H9 (cell line): ENCODE results near the gene PEMT. TPM values are rescaled to one million over a fixed set of nuclear protein-coding genes. Genes with fewer than 3 reads are reported as not detected.

Experiments used
- DNase-seq: peaks from one replicate; pipeline ENCODE4 v3.0.0-alpha.2; 2017
- H2AFZ ChIP-seq: one replicate; pipeline ENCODE4 v1.6.1; 2013; ENCODE audit warnings: mild to moderate bottlenecking, low read length, control low read depth, moderate library complexity
- H2AK5ac ChIP-seq: 2 replicates; pipeline ENCODE4 v1.6.1; 2013; ENCODE audit warnings: low read length, control low read depth, mixed read lengths; ENCODE audit not compliant: insufficient read length
- H2BK120ac ChIP-seq: one replicate; pipeline ENCODE4 v1.6.1; 2013; ENCODE audit warnings: low read depth, mild to moderate bottlenecking, low read length, control low read depth, inconsistent platforms; ENCODE audit not compliant: poor library complexity, severe bottlenecking
- H2BK12ac ChIP-seq: 2 replicates; pipeline ENCODE4 v1.6.1; 2013; ENCODE audit warnings: low read length, control low read depth, mixed read lengths, low read depth; ENCODE audit not compliant: insufficient read length
- H2BK15ac ChIP-seq: 2 replicates; pipeline ENCODE4 v1.6.1; 2013; ENCODE audit warnings: low read depth, low read length, control low read depth
- H2BK20ac ChIP-seq: one replicate; pipeline ENCODE4 v1.6.1; 2013; ENCODE audit warnings: low read depth, mild to moderate bottlenecking, low read length, control low read depth, inconsistent platforms; ENCODE audit not compliant: poor library complexity, severe bottlenecking
- H2BK5ac ChIP-seq: 2 replicates; pipeline ENCODE4 v1.6.1; 2013; ENCODE audit warnings: low read length, control low read depth, mixed read lengths; ENCODE audit not compliant: insufficient read length
- H3K14ac ChIP-seq: 2 replicates; pipeline ENCODE4 v1.6.1; 2013; ENCODE audit warnings: low read length, control low read depth; ENCODE audit not compliant: insufficient read depth
- H3K18ac ChIP-seq: 2 replicates; pipeline ENCODE4 v1.6.1; 2013; ENCODE audit warnings: low read depth, mild to moderate bottlenecking, mixed read lengths, low read length, control low read depth; ENCODE audit not compliant: insufficient read length
- H3K23ac ChIP-seq: 2 replicates; pipeline ENCODE4 v1.6.1; 2013; ENCODE audit warnings: low read length, control low read depth, mixed read lengths, low read depth; ENCODE audit not compliant: insufficient read length
- H3K23me2 ChIP-seq: 2 replicates; pipeline ENCODE4 v1.6.1; 2013; ENCODE audit warnings: low read depth, mild to moderate bottlenecking, mixed read lengths, low read length, control low read depth; ENCODE audit not compliant: insufficient read length, poor library complexity, severe bottlenecking
- H3K27ac ChIP-seq: 2 replicates; pipeline ENCODE4 v1.5.1; 2013; ENCODE audit warnings: low read length, control low read depth, mixed read lengths, low read depth; ENCODE audit not compliant: insufficient read length
- H3K27me3 ChIP-seq: 2 replicates; pipeline ENCODE4 v1.6.1; 2013; ENCODE audit warnings: low read length, control low read depth, inconsistent platforms; ENCODE audit not compliant: insufficient read depth
- H3K4ac ChIP-seq: 2 replicates; pipeline ENCODE4 v1.6.1; 2013; ENCODE audit warnings: low read depth, mild to moderate bottlenecking, control low read depth, inconsistent platforms, low read length, moderate library complexity
- H3K4me1 ChIP-seq: 2 replicates; pipeline ENCODE4 v1.6.1; 2013; ENCODE audit warnings: low read length, control low read depth, inconsistent platforms; ENCODE audit not compliant: insufficient read depth
- H3K4me2 ChIP-seq: 2 replicates; pipeline ENCODE4 v1.6.1; 2013; ENCODE audit warnings: low read length, control low read depth, mixed read lengths; ENCODE audit not compliant: insufficient read length, insufficient read depth
- H3K56ac ChIP-seq: 2 replicates; pipeline ENCODE4 v1.6.1; 2013; ENCODE audit warnings: low read depth, mild to moderate bottlenecking, mixed read lengths, low read length, control low read depth; ENCODE audit not compliant: insufficient read length
- H3K79me1 ChIP-seq: 2 replicates; pipeline ENCODE4 v1.6.1; 2013; ENCODE audit warnings: low read depth, mild to moderate bottlenecking, moderate library complexity, low read length, control low read depth, inconsistent platforms; ENCODE audit not compliant: insufficient read depth, poor library complexity, severe bottlenecking
- H3K79me2 ChIP-seq: 2 replicates; pipeline ENCODE4 v1.6.1; 2013; ENCODE audit warnings: low read length, control low read depth, inconsistent platforms; ENCODE audit not compliant: insufficient read depth
- H3K9ac ChIP-seq: 2 replicates; pipeline ENCODE4 v1.6.1; 2013; ENCODE audit warnings: low read length, control low read depth, mixed read lengths; ENCODE audit not compliant: insufficient read length; ENCODE audit errors: extremely low read depth
- H3K9me3 ChIP-seq: one replicate; pipeline ENCODE4 v1.6.1; 2013; ENCODE audit warnings: low read depth, low read length, inconsistent platforms; ENCODE audit not compliant: control insufficient read depth
- H3T11ph ChIP-seq: one replicate; pipeline ENCODE4 v1.6.1; 2013; ENCODE audit warnings: mild to moderate bottlenecking, low read length, control low read depth, inconsistent platforms
- H4K20me1 ChIP-seq: one replicate; pipeline ENCODE4 v1.6.1; 2013; ENCODE audit not compliant: control insufficient read depth, insufficient read length, insufficient read depth
- H4K5ac ChIP-seq: 2 replicates; pipeline ENCODE4 v1.6.1; 2013; ENCODE audit warnings: low read depth, mild to moderate bottlenecking, mixed read lengths, low read length, control low read depth; ENCODE audit not compliant: insufficient read length
- H4K8ac ChIP-seq: replicated peaks from 2 replicates; pipeline ENCODE4 v1.6.1; 2013; ENCODE audit warnings: low read length, control low read depth, mixed read lengths, low read depth; ENCODE audit not compliant: insufficient read length
- H4K91ac ChIP-seq: 2 replicates; pipeline ENCODE4 v1.6.1; 2013; ENCODE audit warnings: low read depth, mild to moderate bottlenecking, moderate library complexity, mixed read lengths, low read length, control low read depth; ENCODE audit not compliant: insufficient read length
- H3K27ac Mint-ChIP-seq, 3 experiments: 2 replicates in 2 of 3; 3 replicates in 1 of 3; pipeline ENCODE4 v1.8.0; 2020 to 2021; ENCODE audit warnings: mixed read lengths in 3 of 3, mild to moderate bottlenecking in 1 of 3, moderate library complexity in 1 of 3
- H3K27me3 Mint-ChIP-seq: 2 replicates; pipeline ENCODE4 v1.8.0; 2021; ENCODE audit warnings: low read depth, mild to moderate bottlenecking, moderate library complexity, mixed read lengths
- H3K36me3 Mint-ChIP-seq, 3 experiments: 2 replicates in 2 of 3; 3 replicates in 1 of 3; pipeline ENCODE4 v1.8.0; 2020 to 2021; ENCODE audit warnings: low read depth in 3 of 3, mixed read lengths in 3 of 3; ENCODE audit not compliant: insufficient read depth in 1 of 3
- H3K4me1 Mint-ChIP-seq, 2 experiments: 2 replicates each; pipeline ENCODE4 v1.8.0; 2020; ENCODE audit warnings: mixed read lengths in 2 of 2
- H3K4me3 Mint-ChIP-seq, 2 experiments: 2 replicates in 1 of 2; 3 replicates in 1 of 2; pipeline ENCODE4 v1.8.0; 2020 to 2021; ENCODE audit warnings: mild to moderate bottlenecking in 2 of 2, mixed read lengths in 2 of 2, moderate library complexity in 1 of 2
- H3K9me3 Mint-ChIP-seq, 2 experiments: 2 replicates in 1 of 2; 3 replicates in 1 of 2; pipeline ENCODE4 v1.8.0; 2020; ENCODE audit warnings: mild to moderate bottlenecking in 2 of 2, mixed read lengths in 2 of 2, moderate library complexity in 1 of 2
- WGBS: extraction: QIAGEN DNeasy Blood & Tissue Kit; methylation state at CpG from one replicate; pipeline ENCODE4 v1.1.7; 2013; ENCODE audit warnings: missing lambda C conversion rate, low lambda C conversion rate, mixed read lengths; ENCODE audit not compliant: insufficient read length; ENCODE audit errors: extremely low coverage; 5-methylcytosine and 5-hydroxymethylcytosine counted together
- total RNA-seq: library from RNA; stranded (reverse); gene quantifications from 2 replicates; pipeline ENCODE4 v1.2.1, GENCODE V29; 2021
- TF ChIP-seq, protein P1 (sequence below): fragments of 200-600 bp; sonication (generic); conservative IDR thresholded peaks from 3 replicates; pipeline ENCODE4 v1.8.0; 2021; ENCODE audit warnings: antibody characterized with exemption, mild to moderate bottlenecking

PEMT gene
- total RNA-seq, 1 experiment from 2014 or later = 63.2 TPM

- H4K20me1 ChIP-seq = no peaks in the 10 kb centered on the region
- no CpG with 5 or more reads among the region's 7 CpGs for WGBS
- peak overlapping the region in 1 of 3 experiments; percentile 35; a peak in 2 of 7 replicates for H3K27ac Mint-ChIP-seq
Measured at GRCh38 chr17:17570140-17570797, 21.2 kb downstream of the PEMT start.

More at GRCh38 chr17:17570140-17570797, 21.2 kb downstream of the PEMT start:
- Histone ChIP-seq H2BK5ac (no peak overlapping the region), H3K4me1 (peaks cover under 1% of the 10 kb centered on the region; the same call in 1 of the 2 replicates), H2BK120ac (no peak overlapping the region), H3K23ac (no peak overlapping the region), H3K56ac (no peak overlapping the region), H3K9ac (no peak overlapping the region), H3K14ac (no peak overlapping the region), H2AK5ac (no peak overlapping the region), H2BK15ac (no peak overlapping the region), H3K27ac (no peak overlapping the region), H3K4ac (no peak overlapping the region), H4K8ac (no peak overlapping the region), H3K4me2 (no peak overlapping the region), H2AFZ (no peak overlapping the region), H4K5ac (no peak overlapping the region), H3K23me2 (no peaks in the 10 kb centered on the region), H4K91ac (no peak overlapping the region), H2BK20ac (no peak overlapping the region), H3K18ac (no peak overlapping the region), H3K27me3 (no peaks in the 10 kb centered on the region), H2BK12ac (no peak overlapping the region), H3K79me2 (no peaks in the 10 kb centered on the region), H3T11ph (no peak overlapping the region), H3K79me1 (no peaks in the 10 kb centered on the region), H3K9me3 (no peaks in the 10 kb centered on the region)
- Mint-ChIP-seq H3K9me3 (no peaks in the 10 kb centered on the region; a peak in 1 of 5 replicates), H3K36me3 (peaks cover 0 to 9% (median under 1%) of the 10 kb centered on the region in 3 experiments; a peak in 6 of 7 replicates), H3K4me1 (peaks cover 16 to 27% of the 10 kb centered on the region in 2 experiments), H3K4me3 (peak overlapping the region in 1 of 2 experiments; percentile 23; a peak in 1 of 5 replicates), H3K27me3 (no peaks in the 10 kb centered on the region; the same call in 1 of the 2 replicates)
- TF ChIP-seq, protein P1, sequence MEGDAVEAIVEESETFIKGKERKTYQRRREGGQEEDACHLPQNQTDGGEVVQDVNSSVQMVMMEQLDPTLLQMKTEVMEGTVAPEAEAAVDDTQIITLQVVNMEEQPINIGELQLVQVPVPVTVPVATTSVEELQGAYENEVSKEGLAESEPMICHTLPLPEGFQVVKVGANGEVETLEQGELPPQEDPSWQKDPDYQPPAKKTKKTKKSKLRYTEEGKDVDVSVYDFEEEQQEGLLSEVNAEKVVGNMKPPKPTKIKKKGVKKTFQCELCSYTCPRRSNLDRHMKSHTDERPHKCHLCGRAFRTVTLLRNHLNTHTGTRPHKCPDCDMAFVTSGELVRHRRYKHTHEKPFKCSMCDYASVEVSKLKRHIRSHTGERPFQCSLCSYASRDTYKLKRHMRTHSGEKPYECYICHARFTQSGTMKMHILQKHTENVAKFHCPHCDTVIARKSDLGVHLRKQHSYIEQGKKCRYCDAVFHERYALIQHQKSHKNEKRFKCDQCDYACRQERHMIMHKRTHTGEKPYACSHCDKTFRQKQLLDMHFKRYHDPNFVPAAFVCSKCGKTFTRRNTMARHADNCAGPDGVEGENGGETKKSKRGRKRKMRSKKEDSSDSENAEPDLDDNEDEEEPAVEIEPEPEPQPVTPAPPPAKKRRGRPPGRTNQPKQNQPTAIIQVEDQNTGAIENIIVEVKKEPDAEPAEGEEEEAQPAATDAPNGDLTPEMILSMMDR = peak; percentile 53
- peak; percentile 70 for DNase-seq
